Middle frontal gyrus (tissue), 1 donor: ENCODE results near the gene UBE2S.
"Not testable (repeated sequence)": the region's sequence is repeated elsewhere in the genome, so short reads cannot be mapped to it uniquely, and the experiment has no call there.

Experiments used
- DNase-seq: peaks from one replicate; pipeline ENCODE4 v3.0.0-alpha.2; 2015; ENCODE audit warnings: low spot score; ENCODE audit errors: extremely low spot score

UBE2S gene

GRCh38 chr19:55406826-55407549 lies 600 bp downstream of the UBE2S start:
- DNase-seq: no peak

GRCh38 chr19:55406091-55406825 lies 1.3 kb downstream of the UBE2S start:
- no peak for DNase-seq

DNA sequence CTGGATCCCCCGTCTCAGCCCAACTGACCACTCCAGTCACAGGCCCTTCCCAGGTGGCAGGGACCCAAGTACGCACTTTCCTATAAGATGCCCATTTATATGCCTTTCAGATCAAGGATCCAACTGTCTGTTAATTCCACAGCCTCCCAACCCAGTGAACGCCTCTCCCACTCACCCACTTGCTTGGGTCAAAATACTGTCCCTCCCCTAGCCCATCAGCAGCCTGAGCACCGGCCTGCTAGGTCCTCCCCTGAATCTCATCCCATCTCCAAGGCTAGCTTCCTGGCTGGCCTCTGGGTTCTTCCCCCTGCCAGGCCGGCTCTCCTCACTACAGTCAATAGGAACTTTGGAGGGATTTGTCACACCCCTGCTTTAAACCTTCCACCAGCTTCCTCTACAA lies 1.9 kb downstream of the UBE2S start:
- DNase-seq: no peak

DNA sequence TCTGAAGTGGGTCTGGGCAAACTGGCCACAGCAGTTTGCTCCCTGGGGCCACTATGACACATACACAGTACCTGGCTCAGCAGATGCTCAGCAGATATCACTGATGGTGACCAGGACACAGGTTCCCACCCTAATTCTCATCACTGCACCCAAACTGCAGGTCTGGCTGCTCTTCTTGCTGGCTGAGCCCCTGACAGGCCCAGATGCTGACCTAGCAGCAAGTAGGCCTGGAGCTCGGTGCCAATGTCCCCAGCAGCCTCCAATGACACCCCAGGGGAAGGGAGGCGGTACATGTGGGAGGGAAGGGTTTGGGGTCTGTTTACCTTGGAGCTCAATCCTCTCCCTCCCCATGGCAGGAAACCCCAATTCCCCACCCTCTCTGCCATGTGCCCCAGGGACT lies 5.1 kb downstream of the UBE2S start:
- no peak for DNase-seq

GRCh38 chr19:55401390-55401789 lies 6.2 kb downstream of the UBE2S start:
- DNase-seq: not testable (repeated sequence)

GRCh38 chr19:55400281-55401087 lies 7.1 kb downstream of the UBE2S start:
- DNase-seq: no peak

DNA sequence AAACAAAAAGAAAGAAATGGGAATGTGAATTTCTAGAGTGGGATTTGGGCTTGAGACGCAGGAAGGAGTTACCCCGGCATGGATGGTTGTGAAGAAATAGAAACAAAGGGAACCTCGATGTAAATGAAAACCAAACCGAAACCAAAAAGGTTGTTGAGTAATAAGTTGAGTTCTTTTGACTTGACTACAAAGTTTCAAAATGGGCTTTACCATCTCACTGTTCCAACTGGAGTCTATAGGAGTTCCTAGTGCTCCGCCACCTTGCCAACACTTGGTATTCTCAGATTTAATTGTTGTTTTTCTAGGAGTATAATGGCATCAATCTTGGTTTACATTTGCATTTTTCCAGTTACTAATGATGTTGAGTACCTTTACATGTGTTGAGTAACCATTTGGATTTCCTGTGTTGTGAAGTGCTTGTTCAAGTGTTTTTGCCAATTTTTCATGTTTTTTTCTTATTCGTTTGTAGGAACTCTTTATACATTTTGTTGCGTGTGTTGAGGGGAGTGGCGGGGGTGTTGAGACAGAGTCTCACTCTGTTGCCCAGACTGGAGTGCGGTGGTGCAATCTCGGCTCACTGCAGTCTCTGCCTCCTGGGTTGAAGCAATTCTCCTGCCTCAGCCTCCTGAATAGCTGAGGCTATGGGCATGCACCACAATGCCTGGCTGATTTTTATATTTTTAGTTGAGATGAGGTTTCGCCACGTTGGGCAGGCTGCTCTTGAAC lies 9.2 kb downstream of the UBE2S start:
- DNase-seq: no peak

DNA sequence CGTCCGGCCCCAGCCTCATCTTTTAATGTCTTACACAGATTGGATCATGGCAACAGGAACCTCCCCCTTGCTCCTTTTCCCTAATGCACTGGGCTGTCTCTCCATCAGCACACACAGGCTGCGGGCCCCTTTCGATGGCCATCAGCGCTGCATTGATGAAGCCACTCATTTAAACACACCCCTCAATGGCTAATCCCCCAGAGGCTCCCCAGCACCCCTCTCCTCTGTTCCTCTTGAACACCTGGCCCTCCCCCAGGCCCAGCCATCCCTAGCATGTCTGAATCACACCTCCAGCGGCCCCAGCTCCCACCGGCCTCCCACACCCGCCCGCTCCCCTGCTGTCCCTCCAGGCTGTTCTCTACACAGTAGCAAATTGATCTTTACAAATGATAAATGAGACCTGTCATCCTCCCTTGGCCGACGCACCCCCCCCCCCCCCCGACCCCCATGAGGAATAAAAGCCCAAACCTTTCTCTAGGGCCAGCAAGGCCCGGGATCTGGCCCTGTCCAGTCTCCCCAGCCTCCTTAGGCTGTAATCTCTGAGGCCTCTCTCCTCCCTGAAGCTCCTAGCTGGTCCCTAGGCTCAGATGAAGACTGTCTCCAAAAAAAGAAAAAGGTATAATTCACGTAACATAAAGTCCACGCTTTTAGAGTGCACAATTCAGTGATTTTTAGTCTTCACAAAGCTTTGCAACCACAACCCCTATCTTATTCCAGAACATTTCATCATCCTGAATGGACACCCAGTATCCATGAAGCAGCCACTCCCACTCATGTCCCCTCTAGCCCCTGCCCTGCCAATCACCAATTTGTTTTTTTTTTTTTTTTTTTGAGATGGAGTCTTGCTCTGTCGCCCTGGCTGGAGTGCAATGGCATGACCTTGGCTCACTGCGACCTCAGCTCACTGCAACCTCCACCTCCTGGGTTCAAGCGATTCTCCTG lies 14.5 kb downstream of the UBE2S start:
- DNase-seq: no peak

DNA sequence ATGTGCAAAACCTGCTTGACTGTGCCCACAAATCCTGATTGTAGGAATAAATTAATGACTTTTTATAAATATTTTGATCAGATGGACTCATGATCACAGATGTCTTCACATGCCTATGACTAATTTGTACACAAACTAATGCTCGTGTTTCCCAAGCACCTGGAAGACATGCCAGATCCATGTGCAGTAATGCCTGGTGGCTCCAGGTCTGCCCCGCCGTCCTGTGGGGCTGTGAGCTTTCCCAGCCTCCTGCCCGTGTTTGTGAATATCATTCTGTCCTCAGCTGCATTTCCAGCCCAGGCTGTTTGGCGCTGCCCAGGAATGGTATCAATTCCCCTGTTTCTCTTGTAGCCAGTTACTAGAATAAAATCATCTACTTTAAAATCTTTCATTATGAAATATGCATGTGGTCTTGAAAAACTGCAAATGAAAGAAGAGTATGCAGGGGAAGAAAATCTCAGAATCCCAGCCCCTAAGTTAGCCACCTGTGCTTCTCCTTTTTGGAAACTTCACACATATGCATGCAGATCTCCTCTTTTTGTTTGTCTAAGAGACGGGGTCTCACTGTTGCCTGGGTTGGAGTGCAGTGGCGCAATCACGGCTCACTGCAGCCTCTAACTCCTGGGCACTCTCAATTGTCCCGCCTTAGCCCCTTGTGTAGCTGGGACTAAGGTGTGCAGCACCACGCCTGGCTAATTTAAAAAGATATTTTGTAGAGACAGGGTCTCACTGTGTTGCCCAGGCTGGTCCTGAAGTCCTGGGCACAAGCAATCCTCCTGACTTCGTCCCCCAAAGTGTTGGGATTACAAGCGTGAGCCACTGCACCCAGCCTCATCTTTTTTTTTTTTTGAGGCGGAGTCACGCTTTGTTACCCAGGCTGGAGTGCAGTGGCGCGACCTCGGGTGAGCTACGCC lies 15.6 kb downstream of the UBE2S start:
- no peak for DNase-seq

GRCh38 chr19:55391191-55391670 lies 16.4 kb downstream of the UBE2S start:
- DNase-seq: no peak

DNA sequence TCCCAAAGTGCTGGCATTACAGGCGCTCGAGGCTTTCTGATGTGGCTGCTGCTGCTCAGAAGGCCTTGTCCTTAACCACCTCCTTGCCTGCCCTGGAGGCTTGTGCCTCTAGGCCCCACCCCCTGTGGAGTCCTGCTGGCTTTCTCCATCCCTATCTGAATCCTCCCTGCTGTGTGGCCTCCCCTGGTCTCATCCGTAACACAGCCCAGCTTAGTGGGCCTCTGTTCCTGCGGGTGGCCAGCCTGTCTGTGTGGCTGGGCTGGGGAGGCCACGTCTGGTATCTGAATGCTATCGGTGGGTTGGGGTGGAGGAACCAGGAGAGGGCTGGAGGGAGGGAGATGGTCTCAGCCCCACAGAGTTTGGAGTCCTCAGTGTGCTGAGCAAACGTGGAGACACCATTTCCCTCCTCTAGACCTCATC lies 17.1 kb downstream of the UBE2S start:
- DNase-seq: no peak

- DNase-seq: no peak
Observed at GRCh38 chr19:55389386-55390317, 17.9 kb downstream of the UBE2S start.

GRCh38 chr19:55387736-55388497 lies 19.7 kb downstream of the UBE2S start:
- DNase-seq: no peak

DNA sequence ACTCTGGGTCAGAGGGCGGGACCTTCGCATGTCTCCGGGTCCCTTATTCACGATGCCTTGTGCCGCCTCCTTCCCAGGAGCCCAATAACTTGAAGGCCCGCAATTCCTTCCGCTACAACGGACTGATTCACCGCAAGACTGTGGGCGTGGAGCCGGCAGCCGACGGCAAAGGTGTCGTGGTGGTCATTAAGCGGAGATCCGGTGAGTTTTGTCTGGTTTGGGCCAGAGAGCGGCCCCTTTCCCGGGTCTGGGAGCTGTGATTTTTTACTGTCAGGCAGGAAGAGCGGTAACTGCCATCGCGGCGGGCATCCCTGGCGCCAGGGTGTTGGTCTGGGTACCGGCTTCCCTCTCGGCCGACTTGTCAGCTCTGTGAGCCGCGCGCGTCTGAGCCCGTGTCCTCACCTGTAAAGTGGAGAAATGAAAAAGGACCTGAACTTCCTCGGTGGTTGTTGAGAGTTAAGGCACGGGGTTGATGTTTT lies 21.1 kb downstream of the UBE2S start:
- no peak for DNase-seq

GRCh38 chr19:55385724-55386492 lies 21.7 kb downstream of the UBE2S start, which contains the start of gene RPL28:
Gene RPL28 (plus strand): TSS chr19:55385932. CDS start chr19:55386358, 426 bp downstream.
- peak; percentile 99 for DNase-seq
